Measurements from ENCODE around the gene FANCE.

DNA sequence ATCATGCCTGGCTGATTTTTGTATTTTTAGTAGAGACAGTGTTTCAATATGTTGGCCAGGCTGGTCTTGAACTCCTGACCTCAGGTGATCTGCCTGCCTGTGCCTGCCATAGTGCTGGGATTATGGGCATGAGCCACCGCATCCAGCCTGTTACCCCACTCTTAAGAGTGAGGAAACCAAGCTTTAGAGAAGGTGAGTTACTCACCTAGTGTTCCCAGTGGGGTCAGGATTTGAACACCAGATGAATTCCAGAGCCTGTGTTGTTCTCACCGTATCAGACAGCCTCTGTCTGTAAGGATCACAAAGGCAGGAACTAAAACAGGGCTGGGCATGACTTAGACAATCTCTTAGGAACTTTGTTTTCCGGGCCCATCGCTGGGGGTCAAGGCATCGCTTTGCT lies 9.4 kb upstream of the FANCE start:
- no peak for TF ChIP-seq CTCF (IDR thresholded peaks at IDR 0.05)
- no peak for TF ChIP-seq POLR2AphosphoS5 (IDR thresholded peaks at IDR 0.05)
